ENCODE measurements around the gene CBL.

GRCh38 chr11:119205574-119206510, at the start of gene CBL:
- TF ChIP-seq CTCF (IDR thresholded peaks at IDR 0.05) (peak; percentile 98), ZFX (IDR thresholded peaks at IDR 0.05; ENCODE audit: borderline replicate concordance) (no peak)
